ENCODE results near the gene FOXP1. TPM values are rescaled to one million over a fixed set of nuclear protein-coding genes. Genes with fewer than 3 reads are reported as not detected.

FOXP1 gene
- total RNA-seq, 4 donors from 2014 or later, result 49.8 to 157 (median 71.9) TPM

DNA sequence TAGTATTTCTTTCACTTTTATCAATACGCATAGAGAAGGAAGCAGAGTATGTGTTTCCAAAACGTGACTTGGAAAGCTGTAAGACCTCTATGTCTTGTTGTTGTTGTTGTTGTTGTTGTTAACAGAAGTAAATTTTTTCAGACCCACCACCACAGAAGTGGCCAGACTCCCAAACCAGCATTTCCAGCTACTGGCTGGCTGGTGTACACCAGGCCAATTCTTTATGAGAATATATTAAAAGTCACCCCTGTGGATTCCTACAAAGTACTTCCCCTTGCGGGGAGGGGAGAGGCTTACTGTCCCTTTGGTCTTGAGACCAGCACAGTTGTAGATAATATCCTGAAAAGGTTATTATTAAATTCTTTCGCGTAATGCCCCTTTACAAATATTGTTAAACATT is 1.6 kb upstream of the FOXP1 start:
- no peaks in the 10 kb centered on the region for H3K36me3 ChIP-seq
- no peaks in the 10 kb centered on the region for H3K27me3 ChIP-seq
- H3K27ac ChIP-seq, result peak overlapping the region; percentile 98
- peak overlapping the region; percentile 83 for H3K4me3 ChIP-seq
- H3K9me3 ChIP-seq, result no peaks in the 10 kb centered on the region
- TF ChIP-seq, protein P1, sequence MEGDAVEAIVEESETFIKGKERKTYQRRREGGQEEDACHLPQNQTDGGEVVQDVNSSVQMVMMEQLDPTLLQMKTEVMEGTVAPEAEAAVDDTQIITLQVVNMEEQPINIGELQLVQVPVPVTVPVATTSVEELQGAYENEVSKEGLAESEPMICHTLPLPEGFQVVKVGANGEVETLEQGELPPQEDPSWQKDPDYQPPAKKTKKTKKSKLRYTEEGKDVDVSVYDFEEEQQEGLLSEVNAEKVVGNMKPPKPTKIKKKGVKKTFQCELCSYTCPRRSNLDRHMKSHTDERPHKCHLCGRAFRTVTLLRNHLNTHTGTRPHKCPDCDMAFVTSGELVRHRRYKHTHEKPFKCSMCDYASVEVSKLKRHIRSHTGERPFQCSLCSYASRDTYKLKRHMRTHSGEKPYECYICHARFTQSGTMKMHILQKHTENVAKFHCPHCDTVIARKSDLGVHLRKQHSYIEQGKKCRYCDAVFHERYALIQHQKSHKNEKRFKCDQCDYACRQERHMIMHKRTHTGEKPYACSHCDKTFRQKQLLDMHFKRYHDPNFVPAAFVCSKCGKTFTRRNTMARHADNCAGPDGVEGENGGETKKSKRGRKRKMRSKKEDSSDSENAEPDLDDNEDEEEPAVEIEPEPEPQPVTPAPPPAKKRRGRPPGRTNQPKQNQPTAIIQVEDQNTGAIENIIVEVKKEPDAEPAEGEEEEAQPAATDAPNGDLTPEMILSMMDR (IDR thresholded peaks at IDR 0.05), result no peak
- no peak for TF ChIP-seq POLR2AphosphoS5 (IDR thresholded peaks at IDR 0.05)
- TF ChIP-seq EP300 (IDR thresholded peaks at IDR 0.05), result no peak
- no peak for TF ChIP-seq POLR2A (IDR thresholded peaks at IDR 0.05)
- DNase-seq (ENCODE audit: low spot score in 2 of 2), result no peak
- 50% methylated on average over 5 of the region's 5 CpGs for WGBS
- H3K4me1 ChIP-seq, result peaks cover 10% of the 10 kb centered on the region

DNA sequence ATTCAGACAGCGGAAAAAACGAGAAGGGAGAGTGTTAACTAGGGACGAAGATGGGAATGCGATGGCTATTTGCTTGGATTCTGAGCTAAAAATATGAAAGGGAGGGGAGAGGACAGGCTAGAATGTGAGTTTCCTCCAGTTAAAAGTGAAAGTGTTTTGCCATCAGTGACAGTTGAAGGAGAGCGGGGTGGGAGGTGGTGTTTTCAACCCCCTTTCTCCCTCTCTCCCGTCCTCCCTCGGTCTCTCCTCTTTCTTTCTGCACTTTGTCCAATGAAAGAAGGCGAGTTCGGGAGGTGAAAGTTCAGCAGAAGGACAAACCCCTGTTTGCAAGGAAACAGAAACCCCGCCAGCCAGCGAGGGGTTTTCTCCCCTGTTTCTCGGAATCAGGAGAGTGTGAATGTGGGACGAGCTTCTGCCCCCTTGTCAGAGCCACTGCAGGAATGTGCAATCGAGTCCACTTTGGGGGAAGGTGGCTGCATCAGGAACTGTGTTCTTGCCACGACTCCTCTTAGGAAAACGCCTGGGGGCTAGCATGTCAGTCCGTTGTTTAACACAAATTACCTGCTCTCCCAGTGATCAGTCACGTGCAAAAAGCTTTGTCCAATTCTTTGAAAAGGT is 975 bp upstream of the FOXP1 start:
- H3K36me3 ChIP-seq, result no peaks in the 10 kb centered on the region
- no peaks in the 10 kb centered on the region for H3K27me3 ChIP-seq
- peak overlapping the region; percentile 83 for H3K4me3 ChIP-seq
- 4% methylated on average over 18 of the region's 18 CpGs for WGBS
- TF ChIP-seq EP300 (IDR thresholded peaks at IDR 0.05), result no peak
- TF ChIP-seq, protein P1 (IDR thresholded peaks at IDR 0.05), result no peak
- H3K27ac ChIP-seq, result peak overlapping the region; percentile 98
- no peaks in the 10 kb centered on the region for H3K9me3 ChIP-seq
- peak in 1 of 2 donors; percentile 68 for DNase-seq (ENCODE audit: low spot score in 2 of 2)
- H3K4me1 ChIP-seq, result peaks cover 15% of the 10 kb centered on the region

DNA sequence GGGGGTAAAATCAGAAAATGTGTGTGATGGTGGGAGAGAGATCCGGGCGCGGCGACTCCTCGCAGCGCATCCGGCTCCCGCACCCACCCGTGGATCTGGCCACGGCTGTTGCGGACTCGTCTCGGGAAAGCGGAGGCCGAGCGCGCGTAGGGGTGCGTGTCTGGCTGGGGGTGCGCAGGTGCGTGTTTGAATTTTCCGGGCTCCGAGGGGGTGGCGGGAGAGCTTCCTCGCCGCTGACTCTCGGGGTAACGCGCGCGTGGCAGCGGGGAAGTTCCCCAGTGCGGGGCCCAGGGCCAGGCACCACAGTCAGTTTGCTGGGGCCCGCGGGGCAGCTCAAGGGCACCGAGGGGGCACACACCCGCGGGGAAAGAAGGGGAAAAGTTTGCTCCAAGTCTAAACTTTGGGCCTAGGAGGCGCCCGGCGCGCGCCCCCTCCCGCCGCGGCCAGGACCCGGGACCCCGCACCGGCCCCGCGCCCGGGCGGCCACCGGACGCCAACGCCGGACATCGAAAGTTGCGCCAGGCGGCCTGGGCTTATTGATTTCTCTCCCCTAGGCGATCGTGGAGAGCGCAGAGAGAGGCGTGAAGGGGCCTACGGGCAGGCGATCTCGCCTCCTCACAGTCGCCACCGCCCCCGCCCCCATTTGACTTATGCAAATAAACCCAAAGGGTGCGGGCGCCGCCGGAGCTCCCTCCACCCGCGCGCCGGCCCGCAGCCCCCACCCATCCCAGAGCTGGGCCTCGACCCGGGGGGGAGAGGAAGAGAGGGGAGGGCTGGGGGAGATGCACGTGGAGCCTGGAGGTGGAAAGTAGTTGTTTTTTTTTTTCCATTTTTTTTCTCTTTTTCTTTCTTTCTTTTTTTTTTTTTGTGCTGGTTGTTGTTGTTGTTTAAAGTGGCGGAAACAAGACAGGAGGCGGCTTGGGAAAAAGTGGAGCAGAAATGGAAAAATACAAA is 639 bp downstream of the FOXP1 start:
- no peaks in the 10 kb centered on the region for H3K36me3 ChIP-seq
- H3K27me3 ChIP-seq, result no peaks in the 10 kb centered on the region
- no peaks in the 10 kb centered on the region for H3K9me3 ChIP-seq
- peak overlapping the region; percentile 98 for H3K27ac ChIP-seq
- 1% methylated on average over 48 of the region's 84 CpGs for WGBS
- TF ChIP-seq, protein P1 (IDR thresholded peaks at IDR 0.05), result no peak
- peaks cover 23% of the 10 kb centered on the region for H3K4me1 ChIP-seq
- peak; percentile 87 to 91 for DNase-seq (ENCODE audit: low spot score in 2 of 2)
- H3K4me3 ChIP-seq, result peak overlapping the region; percentile 83

DNA sequence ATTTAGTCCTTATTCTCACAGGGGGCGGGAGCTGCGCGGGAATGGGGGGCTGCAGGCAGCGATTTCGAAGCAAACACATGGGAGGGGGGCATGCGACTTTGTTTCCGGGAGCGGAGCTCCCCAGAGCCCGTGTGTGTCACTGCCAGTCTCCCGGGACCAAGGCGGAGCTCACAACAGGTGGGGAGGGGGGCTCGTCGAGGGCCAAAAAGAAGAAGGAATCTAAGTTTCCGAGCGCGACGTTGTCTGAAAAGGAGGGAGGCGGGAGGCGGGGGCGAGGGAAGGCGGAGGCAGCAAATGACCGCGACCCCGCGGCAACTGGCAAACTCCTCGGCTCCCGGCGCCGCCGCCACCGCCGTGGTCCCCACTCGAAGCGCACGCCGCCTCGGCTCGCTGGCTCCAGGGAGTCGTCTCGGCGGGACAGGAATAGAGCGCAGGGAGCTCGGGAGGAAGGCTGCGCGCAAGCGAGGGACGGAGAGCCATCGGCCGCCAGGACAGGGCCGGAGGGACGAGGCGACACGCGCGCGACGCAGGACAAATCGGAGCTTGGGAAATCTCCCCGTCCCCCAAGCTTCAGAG is 1.4 kb downstream of the FOXP1 start:
- DNase-seq (ENCODE audit: low spot score in 2 of 2), result peak; percentile 79 to 81
- peak overlapping the region; percentile 83 for H3K4me3 ChIP-seq
- peak in 1 of 2 donors; percentile 31 for TF ChIP-seq POLR2A (IDR thresholded peaks at IDR 0.05)
- no peak for TF ChIP-seq POLR2AphosphoS5 (IDR thresholded peaks at IDR 0.05)
- TF ChIP-seq, protein P1 (IDR thresholded peaks at IDR 0.05), result no peak
- no peak for TF ChIP-seq EP300 (IDR thresholded peaks at IDR 0.05)
- 0% methylated on average over 48 of the region's 59 CpGs for WGBS
- H3K27me3 ChIP-seq, result no peaks in the 10 kb centered on the region
- no peaks in the 10 kb centered on the region for H3K9me3 ChIP-seq
- peak overlapping the region; percentile 98 for H3K27ac ChIP-seq
- H3K36me3 ChIP-seq, result no peaks in the 10 kb centered on the region
- H3K4me1 ChIP-seq, result peaks cover 23% of the 10 kb centered on the region
